ENCODE results near the gene PCNP. TPM values are rescaled to one million over a fixed set of nuclear protein-coding genes. Genes with fewer than 3 reads are reported as not detected.
"Not testable (repeated sequence)": the region's sequence is repeated elsewhere in the genome, so short reads cannot be mapped to it uniquely, and the experiment has no call there.

Gene PCNP
- total RNA-seq, 1 experiment from 2014 or later = 128 TPM

DNA sequence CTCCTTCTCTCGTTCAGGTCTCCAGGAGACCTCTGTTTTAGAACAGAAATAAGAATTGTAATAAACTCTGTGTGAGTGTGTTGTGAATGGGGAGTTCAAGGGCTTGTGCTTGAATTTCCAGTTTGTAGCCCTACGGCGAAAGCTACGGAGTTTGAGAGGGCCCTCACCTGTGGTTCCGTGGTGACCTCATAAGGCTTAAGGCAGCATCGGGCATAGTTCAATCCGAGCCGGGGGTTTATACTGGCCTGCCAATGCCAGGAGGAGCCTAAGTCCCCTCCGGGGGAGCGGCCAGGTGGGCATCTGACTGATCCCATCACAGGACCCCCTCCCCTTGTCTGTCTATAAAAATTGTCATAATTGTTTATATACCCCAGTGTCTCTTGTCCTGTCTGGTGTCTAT, 59.2 kb downstream of the PCNP start:
- no peak for DNase-seq (ENCODE audit: low spot score)

DNA sequence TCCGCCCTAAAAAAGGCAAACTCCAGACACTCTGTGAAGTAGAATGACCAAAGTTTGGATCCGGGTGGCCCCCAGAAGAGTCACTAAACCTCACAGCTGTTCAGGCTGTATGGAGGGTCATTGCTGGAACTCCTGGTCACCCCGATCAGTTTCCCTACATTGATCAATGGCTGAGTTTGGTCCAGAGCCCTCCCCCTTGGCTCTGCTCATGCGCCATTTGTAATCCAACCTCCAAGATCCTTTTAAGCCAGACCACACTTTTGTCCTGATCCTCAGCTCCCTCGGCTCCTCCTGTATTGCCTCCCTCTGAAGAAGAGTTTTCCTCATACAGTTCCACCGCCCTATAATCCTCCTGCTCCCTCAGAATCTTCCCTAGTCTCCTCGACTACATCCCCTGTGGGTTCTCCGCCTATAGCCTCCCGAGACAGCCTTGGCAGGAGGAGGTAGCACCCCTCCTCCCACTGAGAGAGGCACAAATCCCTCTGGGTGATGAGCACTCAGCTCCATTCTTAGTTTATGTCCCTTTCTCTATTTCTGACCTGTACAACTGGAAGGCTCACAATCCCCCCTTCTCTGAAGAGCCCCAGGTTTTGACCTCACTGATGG, 60.7 kb downstream of the PCNP start:
- no peak for DNase-seq (ENCODE audit: low spot score)

DNA sequence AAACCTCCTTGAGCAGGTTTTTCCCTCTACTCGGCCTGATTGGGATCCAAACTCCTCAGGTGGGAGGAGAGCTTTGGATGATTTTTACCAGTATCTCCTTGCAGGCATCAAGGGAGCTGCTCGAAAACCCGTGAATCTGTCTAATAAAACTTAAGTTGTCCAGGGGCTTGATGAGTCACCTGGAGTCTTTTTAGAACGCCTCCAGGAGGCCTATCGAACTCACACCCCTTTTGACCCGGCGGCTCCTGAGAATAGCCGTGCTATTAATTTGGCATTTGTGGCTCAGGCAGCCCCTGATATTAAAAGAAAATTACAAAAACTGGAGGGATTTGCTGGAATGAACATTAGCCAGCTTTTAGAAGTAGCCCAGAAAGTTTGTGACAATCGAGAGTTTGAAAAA, 61.4 kb downstream of the PCNP start:
- DNase-seq (ENCODE audit: low spot score) = peak; percentile 31

DNA sequence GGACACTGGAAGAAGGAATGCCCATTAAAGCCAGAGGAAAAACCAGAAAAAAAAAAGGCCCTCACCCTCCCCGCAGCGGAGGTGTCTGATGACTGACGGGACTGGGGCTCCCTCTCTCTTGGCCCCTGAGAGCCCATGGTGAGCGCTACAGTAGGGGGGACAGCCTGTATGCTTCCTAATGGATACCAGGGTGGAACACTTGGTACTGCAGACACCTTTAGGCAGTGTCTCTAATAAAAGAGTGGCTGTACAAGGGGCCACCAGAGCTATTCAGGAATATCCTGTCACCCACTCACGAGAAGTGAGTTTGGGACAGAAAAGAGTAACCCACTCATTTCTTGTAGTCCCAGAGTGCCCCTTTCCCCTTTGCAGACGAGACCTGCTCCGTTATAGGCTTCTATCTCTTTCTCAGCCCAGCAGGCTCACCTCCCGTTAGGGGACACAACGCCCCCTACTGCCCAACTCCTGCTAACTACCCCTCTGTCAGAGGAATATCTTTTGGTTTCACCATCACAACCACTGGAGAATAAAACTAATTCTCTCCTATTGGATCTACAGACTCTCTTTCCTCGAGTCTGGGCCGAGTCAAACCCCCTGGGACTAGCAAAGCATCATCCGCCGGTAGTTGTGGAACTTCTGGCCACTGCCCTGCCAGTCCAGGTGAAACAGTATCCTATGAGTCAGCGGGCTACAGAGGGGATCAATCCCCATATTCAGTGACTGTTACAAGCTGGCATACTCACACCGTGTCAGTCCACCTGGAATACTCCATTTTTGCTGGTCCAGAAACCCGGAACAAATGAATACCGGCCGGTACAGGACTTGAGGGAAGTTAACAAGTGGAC, 62.2 kb downstream of the PCNP start:
- DNase-seq (ENCODE audit: low spot score) = peak; percentile 45

DNA sequence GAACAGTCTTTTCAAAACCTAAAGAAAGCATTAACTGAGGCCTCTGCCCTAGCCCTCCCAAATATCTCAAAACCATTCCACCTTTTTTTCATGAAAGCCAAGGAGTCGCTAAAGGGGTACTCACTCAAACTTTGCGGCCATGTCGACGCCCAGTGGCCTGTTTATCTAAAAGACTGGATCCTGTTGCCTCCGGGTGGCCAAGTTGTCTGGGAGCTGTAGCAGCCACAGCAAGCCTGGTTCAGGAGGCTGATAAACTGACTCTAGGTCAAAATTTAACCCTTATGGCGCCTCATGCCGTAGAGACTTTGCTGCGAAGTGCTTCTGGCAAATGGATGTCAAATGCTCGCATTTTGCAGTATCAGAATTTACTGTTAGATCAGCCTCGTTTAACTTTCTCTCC, 63.5 kb downstream of the PCNP start:
- DNase-seq (ENCODE audit: low spot score) = no peak

DNA sequence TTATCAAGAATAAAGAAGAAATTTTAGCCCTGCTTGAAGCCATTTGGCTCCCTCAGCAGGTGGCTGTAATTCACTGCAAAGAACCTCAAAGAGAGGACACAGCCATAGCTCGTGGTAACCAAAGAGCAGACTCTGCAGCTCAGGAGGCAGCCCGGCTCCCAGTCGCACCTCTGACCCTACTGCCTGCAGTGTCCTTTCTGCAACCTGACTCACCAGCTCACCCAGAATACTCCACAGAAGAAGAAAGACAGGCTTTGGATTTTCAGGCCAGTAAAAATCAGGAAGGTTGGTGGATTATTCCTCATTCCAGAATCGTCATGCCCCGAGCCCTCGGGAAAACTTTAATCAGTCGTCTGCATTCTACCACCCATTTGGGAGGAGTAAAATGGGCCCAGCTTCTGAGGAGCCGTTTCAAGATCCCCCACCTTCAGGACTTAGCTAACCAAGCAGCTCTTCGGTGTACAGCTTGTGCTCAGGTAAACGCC, 64.3 kb downstream of the PCNP start:
- DNase-seq (ENCODE audit: low spot score) = no peak

DNA sequence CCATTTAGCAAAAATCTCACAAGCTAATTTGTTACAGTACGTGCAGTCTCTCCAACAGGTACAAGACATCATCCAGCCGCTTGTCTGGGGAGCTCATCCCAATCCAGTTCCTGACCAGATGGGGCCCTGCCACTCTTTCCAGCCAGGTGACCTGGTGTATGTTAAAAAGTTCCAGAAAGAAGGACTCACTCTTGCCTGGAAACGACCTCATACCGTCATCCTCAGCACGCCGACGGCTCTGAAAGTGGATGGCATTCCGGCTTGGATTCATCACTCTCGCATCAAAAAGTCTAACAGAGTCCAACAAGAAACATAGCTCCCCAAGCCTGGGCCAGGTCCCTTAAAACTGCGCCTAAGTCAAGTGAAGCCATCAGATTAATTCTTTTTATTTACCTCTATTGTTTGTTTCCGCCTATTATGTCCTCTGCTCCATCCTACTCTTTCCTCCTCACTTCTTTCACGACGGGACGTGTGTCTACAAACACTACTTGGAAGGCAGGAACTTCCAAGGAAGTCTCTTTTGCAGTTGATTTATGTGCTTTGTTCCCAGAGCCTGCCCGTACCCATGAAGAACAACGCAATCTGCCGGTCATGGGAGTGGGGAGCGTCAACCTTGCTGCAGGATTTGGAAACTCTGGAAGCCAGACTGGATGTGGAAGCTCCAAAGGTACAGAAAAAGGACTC, 65.4 kb downstream of the PCNP start:
- DNase-seq (ENCODE audit: low spot score) = no peak

DNA sequence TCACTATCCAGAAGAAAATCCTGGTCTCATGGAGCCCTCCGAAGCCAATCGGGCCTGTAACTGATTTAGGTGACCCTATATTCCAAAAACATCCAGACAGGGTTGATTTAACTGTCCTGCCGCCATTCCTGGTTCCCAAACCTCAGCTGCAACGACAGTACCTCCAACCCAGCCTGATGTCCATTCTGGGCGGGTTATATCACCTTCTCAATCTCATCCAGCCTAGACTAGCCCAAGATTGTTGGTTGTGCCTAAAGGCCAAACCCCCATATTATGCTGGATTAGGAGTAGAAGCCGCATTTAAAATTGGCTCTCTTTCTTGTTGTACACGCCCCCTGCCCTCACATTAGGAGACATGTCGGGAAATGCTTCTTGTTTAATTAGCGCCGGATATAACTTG, 66.3 kb downstream of the PCNP start:
- no peak for DNase-seq (ENCODE audit: low spot score)

DNA sequence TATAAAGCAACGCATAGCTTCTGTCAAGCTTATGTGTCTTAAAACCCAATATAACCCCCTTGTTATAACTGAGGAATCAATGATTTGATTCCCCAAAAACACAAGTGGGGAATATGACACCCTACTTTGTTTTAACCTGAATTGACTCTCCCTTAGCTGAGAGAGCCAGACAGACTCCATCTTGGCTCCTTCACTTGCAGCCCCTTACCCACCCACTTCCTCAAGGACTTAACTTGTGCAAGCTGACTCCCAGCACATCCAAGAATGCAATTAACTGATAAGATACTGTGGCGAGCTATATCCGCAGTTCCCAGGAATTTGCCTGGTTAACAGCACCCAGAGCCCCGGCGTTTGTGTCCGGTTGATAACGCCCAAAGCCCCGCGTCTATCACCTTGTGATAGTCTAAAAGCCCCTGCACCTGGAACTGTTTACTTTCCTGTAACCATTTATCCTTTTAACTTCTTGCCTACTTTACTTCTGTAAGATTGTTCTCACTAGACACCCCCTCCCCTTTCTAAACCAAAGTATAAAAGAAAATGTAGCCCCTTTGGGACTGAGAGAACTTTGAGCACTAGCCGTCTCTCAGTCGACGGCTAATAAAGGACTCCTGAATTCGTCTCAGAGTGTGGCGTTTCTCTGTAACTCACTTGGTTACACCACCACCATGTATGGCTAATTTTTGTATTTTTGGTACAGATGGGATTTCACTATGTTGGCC, 67.6 kb downstream of the PCNP start:
- DNase-seq (ENCODE audit: low spot score) = not testable (repeated sequence)

DNA sequence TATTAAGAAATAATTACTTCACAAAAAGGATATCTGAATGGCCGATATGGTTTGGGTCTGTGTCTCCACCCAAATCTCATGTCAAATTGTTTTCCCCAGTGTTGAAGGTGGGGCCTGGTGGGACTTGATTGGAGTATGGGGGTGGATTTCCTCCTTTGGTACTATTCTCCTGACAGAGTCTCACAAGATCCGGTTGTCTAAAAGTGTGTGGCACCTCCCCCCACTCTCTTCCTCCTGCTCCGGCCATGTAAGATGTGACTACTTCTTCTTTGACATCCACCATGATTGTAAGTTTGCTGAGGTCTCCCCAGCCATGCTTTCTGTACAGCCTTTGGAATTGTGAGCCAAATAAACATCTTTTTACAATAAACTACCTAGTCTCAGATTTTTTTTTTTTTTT, 68.5 kb downstream of the PCNP start:
- DNase-seq (ENCODE audit: low spot score) = no peak

DNA sequence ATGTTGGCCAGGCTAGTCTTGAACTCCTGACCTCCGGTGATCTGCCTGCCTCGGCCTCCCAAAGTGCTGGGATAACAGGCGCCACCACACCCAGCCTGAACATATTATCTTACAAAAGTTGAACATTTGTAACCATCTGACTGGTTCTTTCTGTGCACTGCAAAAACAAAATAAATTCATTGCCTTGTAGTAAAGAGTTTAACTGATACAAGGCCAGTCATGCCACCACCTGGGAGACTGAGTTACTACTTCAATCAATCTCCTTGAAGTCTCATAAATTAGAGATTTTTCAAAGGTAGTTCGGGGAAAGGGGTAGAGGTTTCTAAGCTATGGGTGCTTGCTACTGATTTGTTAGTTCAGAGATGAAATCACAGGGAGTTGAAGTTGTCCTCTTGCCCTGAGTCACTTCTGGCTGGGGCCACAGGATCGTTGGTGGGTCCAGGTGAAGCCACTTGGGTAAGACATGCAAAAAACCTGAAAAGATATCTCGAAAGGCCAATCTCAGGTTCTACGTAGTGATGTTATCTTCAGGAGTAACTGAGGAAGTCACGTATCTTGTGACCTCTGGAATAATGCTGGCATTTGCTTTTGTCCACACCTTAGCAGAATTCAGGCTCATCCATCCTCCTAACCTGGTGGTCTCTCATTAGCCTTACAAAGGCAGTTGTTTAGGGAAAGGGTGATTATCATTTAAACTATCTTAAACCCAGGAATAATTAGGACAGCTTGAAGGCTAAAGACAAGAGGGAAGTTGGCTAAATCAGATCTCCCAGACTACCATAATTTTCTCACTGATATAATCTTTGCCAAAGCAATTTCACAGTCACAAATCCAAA, 69.2 kb downstream of the PCNP start:
- DNase-seq (ENCODE audit: low spot score) = no peak

Other genes starting within 250 kb of the PCNP start
- 13.7 and 23.6 TPM in 2 replicates for gene SENP7, start 61.0 kb upstream of the PCNP start, total RNA-seq (2014; rRNA removed; shearing (Covaris generic))
- gene TRMT10C, start 12.3 kb upstream of the PCNP start, total RNA-seq (2014; rRNA removed; shearing (Covaris generic)) = 51.7 and 57.7 TPM in 2 replicates
- gene ZBTB11, start 103.0 kb downstream of the PCNP start, total RNA-seq (2014; rRNA removed; shearing (Covaris generic)) = 22.8 and 31.4 TPM in 2 replicates
- gene RPL24, start 112.5 kb downstream of the PCNP start, total RNA-seq (2014; rRNA removed; shearing (Covaris generic)) = 1,824 and 2,164 TPM in 2 replicates
- 32.2 and 32.9 TPM in 2 replicates for gene CEP97, start 150.4 kb downstream of the PCNP start, total RNA-seq (2014; rRNA removed; shearing (Covaris generic))
- gene NXPE3, start 205.0 kb downstream of the PCNP start, total RNA-seq (2014; rRNA removed; shearing (Covaris generic)) = 13.0 and 16.7 TPM in 2 replicates